GM18505 (cell line): ENCODE measurements around the gene STX10.
A peak's percentile ranks its signal among the peaks of the same experiment; 100 is the strongest.

Source experiments
- ATAC-seq: cut with Tn5 transposase; IDR thresholded peaks from one replicate; pipeline ENCODE4 v1.9.1; 2021; ENCODE audit not compliant: unreplicated experiment
- POLR2A ChIP-seq: IDR thresholded peaks from 4 replicates; pipeline ENCODE4 v1.6.1; 2011; ENCODE audit warnings: borderline replicate concordance; ENCODE audit not compliant: insufficient read depth, insufficient read length; ENCODE audit errors: extremely low read depth

The STX10 gene

DNA sequence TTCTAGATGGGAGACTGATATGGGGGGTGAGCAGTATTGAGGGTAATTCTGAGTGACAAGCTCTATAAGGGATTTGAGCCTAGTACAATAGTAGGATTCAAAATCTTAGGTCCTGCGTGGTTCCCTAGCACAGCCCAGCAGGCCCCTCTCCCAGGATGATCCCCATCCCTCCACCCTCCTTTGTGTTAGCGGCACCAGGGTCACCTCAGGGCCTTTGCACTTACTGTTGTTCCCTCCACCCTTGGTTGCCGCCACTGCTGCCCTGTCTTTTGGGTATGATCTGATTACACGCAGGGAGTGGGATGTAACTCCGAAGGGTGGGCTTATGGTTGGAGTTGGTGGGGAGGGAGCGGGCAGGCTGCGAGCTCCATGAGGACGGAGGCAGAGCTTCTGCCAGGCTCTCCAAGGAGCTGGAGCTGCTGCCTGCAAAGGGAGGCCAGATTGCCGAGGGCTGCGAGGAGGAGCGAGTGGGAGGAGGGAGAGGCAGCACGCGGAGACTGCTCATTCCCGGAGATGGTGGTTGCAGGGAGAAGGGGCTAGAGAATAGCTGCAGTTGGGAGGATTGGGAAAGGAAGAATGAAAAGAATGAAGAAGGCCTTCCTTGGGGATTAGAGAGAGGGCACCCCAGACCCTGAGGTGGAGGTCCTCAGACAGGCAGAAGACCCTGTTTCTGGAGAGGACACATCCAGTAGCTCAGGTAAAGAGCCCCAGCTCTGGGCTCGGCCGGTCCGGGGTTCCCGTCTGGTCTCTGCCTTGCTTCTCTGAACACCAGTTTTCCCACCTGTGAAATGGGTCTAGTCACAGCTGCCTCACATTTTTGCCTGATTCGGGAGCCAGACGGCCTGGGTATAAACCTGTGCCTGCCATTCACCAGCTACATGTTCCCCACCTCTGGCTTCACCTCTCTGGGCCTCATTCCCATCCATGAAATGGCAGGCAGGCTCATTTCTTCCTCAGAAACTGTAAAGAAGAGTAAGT, 26.9 kb downstream of the STX10 start:
- no peak for TF ChIP-seq POLR2A
- no peak for ATAC-seq

DNA sequence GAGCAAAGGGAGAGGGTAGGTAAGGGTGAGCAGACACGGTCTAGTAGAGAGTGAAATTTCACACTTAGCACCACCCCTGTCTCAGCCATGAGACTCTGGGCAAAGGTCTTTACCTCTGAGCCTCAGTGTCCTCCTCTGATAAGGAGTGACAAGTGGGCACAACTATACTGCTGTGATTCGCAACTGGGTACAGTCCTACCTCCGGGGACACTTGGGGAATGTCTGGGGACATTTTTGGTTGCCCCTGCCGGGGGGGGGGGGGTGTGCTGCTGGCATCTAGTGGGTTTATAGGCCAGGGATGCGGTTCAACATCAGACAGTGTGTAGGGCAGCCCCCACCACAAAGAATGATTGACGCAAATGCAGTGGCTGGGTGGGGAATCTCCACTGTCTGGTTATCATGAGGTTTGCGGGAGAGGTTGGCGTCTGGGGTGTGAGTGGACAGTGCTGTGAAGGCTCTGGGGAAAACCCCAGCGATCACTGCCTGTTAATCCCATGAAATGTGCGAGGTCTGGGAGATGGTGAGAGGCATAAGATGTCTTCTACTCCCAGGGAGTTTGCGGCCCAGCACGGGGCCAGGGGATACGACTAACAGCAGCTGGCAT, 27.8 kb downstream of the STX10 start:
- no peak for ATAC-seq
- TF ChIP-seq POLR2A, result no peak

DNA sequence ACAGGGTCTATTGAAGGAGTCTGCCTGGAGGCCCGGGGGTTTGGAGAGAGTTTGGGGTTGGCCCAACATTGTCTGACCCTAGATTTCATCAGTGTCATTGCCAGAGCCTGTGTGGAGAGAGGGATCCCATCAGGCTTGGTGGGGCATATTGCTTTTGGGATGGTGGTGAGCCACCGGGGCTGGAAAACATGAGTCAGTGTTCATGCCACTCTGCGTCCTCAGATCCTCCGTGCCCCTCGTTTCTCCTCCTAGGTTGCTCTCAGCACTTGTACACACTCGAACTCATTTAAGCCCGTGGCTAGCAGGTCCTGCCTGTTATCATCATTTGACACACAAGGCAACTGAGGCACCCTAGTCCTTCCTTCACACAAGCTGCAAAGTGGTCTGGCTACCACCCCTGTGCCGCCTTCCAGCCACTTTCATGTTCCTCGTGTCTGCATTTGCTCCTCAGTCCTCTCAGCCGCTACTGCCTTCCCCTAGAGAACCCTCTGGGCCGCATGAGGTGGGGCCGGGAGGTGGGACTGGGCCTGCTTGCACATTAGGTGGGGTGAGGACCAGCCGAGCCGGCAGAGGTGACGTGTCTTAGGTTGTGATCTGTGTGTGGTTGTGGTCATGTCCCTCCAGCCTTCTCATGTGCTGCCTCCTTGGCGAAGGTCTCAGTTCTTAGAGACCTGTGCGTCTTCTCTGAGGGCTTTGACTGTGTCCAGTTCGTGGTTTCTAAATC, 28.5 kb downstream of the STX10 start:
- no peak for ATAC-seq

DNA sequence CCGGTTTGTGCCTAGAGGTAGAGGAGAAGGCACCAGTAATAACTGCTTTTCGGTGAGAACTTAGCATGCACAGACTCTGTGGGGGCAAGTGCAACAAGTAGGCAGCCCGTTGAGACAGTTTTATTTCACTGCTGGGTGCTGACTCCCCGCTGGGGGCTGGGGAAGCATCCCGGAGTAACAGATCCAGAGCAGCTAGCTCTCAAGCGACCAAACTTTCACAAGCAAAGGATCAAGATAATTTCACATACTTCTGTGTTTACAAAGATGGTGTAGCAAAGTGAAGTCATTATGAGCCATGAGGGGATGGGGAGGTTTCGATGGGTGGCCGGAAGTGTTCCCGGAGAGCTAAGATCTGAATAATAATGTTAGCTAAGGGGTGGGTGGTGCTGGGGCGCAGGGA, 29.4 kb downstream of the STX10 start:
- no peak for ATAC-seq
- TF ChIP-seq POLR2A, result no peak

More for the DNA sequence above, 28.5 kb downstream of the STX10 start:
- TF ChIP-seq POLR2A, result no peak

DNA sequence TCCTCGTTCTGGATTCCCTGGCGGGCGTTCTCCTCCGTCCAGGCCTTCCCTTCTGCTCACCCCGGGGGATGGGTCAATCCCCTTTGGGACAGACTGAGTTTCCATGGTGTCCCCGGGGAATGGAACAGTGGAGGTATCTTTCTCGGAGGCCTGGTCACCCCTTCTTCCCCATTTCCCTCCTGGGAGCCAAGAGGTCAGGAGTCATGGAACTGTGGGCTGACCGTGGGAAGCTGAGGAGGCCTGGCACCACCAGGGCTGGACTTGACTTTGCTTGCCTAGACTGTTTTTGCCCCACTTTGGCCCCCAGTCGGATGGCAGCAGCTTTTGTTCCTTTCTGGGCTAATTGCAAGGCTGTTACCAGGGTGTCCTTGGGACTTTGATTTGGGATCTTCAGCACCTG, 30.1 kb downstream of the STX10 start:
- ATAC-seq, result no peak
- no peak for TF ChIP-seq POLR2A

DNA sequence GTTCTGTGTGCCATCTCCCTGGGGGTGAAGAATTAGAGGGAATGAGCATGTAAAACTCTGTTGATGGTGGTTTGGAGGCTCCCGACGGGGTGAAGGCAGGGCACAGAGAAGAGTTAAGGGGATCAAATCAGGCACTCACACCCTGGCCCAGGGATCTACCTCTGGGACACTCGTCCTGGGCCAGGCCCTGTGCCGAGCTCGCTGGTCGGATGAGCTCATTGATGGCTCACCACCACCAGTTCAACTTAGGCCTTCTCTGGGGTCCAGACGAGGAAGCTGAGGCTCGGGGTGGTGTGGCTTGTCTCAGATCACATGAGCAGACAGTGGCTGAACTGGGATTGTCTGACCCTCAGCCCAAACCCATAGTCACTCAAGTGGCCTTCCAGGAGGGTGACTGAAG, 30.5 kb downstream of the STX10 start:
- no peak for TF ChIP-seq POLR2A
- no peak for ATAC-seq

DNA sequence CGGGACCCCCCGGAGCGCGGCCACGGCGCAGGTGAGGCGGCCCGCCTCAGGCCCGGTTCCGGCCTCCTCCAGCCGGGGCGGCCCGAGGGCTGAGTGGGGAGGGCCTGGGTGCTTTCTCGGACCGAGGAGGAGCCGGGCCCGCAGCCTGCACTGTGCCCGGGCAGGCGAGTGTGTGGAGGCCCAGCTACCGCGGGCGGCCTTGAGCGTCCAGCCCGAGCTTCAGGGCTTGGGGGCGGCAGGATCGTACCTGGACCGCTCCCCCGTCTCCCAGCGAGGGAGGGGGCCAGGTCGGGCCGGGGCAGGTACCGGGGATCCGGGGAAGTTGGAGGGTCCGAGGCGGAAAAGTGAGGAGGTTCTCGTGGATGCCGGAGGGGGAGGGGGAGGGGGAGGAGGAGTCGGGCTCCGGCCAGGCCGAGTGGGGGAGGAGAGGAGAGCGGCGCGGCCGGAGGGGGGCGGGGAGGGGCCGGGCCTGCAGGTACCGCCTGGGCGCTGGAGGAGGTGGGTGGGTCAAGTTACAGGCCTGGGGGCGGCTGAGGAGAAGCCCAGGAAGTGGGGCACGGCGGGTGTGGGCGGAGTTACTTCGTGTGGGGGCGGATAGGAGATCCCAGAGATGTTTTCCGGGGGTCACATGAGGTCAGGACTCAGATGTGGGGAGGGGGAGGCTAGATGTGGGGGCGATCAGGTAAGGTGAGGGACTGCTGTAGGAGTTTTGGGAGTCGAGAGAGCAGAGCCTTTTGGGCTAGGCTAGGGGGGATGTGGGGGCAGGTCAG, 31.6 kb downstream of the STX10 start:
- peak; percentile 9 for ATAC-seq
- no peak for TF ChIP-seq POLR2A

DNA sequence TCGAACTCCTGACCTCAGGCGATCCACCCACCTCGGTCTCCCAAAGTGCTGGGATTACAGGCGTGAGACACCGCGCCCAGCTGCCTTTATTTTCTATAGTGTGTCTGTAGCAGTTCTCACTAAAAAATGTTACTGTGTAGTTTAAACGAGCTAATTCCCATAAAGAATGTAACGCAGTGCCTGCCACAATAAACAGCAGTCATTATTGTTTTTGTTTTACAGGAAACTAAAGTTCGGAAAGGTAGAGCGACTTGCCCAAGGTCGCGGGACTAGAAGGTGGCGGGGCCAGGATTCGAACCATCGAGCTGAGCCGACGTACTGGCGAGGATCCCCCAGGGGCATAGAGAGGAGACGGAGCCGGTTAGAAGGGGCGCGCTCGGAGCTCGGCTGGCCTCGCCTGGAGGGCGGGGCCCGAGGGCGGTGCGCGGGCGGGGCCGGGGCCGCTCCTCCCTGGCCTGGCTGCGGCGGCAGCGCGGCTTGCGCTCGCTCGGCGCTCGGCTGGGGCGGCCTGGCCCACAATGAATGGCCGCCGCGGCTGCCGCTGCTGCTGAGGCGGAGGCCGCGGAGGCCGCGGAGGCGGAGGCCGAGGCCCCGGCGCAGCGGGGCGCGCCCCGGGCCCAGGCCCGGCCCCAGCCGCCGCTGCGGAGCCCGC, 32.3 kb downstream of the STX10 start, which contains the start of gene NACC1:
Gene NACC1, plus strand, starts transcription at position 493 of the 652 bp plus-strand sequence. CDS start 16,944 bp downstream, outside the sequence.
- ATAC-seq, result peak; percentile 68
- peak; percentile 66 for TF ChIP-seq POLR2A

DNA sequence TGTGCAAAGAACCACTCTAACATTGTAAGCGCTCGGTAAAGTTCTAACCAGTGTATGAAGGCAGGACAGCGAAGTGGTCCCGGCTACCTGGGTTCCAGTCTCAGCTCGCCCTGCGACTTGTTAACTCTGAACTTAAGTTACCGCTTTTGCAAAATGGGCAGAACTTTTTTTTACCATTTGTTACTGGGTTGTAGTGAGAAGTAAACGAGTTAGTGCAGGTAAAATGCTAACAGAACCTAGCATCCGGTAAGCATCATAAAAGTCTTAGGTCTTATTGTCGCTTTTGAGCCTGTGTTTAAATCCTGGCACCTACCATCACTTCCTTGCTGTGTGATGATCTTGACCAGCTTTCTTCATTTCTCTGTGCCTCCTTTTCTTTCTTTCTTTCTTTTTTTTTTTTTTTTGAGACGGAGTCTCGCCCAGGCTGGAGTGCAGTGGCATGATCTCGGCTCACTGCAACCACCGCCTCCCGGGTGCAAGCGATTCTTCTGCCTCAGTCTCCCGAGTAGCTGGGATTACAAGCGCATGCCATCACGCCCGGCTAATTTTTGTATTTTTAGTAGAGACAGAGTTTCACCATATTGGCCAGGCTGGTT, 32.9 kb downstream of the STX10 start:
- ATAC-seq, result no peak
- no peak for TF ChIP-seq POLR2A

DNA sequence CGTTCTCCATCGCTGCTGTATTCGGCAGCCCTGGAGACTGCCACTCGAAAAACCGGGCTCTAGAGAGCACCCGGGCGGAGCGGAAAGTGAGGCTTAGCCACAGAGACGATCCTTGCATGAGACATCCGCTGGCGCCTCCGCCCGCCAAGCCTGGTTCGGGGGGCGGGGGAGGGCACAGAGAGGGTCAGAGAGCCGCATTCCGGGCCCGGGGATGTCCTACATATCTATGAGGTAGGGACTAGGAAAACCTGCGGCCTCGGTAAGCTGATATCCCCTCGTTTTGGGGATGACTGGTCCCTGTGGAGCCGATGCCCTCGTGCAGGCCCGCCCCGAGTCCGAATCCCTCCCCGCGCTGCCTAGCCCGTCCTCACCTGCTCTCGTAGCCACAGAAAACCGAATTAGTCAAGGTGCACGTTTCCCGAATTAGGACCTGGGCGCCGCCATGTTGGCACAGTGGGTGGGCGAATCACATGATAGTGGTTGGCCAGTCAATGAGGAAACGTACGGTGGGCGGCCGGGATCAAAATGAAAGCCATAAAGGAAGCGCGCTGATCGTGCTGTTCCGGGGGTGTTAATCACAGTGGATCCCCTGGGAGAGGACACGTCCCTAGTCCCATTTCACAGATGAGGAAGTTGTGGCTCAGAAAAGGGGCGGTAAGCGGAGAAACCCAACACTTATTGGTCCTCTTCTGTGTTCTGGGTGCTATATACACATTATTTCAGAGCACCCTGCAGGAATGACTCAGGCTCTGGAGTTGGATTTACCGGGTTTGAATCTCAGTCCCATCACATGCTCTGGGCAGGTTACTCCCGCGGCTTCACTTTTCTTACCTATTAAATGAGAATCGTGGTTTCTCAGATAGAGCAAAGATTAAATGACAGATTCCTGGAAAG, 33.6 kb downstream of the STX10 start, which contains the start of gene TRMT1:
Gene TRMT1, minus strand, starts transcription at position 459 of the 894 bp plus-strand sequence. Its CDS starts 341 bp downstream, at position 118.
- peak; percentile 55 for TF ChIP-seq POLR2A
- ATAC-seq, result peak; percentile 41

DNA sequence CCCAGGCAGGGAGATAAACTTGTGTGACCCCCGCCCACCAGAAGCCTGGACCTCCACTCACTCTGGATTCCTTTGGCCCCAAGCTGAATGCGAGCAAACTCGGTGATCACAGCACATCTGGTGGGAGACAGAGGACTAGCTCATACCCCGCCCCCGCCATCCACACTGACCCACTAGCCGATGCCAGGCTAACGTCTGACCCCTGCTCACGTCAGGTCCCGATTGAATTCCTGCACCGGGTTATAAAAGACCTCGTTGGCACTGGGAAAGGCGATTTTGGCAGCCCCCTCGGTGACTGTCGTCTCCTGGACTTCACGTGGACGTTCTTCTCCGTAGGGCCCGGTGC, 34.3 kb downstream of the STX10 start:
- ATAC-seq, result no peak
- no peak for TF ChIP-seq POLR2A
